ENCODE measurements around the gene ABCA7.
A peak's percentile ranks its signal among the peaks of the same experiment; 100 is the strongest.

The ABCA7 gene

GRCh38 chr19:1089126-1089771 is 49.3 kb downstream of the ABCA7 start:
- DNase-seq, result no peak

DNA sequence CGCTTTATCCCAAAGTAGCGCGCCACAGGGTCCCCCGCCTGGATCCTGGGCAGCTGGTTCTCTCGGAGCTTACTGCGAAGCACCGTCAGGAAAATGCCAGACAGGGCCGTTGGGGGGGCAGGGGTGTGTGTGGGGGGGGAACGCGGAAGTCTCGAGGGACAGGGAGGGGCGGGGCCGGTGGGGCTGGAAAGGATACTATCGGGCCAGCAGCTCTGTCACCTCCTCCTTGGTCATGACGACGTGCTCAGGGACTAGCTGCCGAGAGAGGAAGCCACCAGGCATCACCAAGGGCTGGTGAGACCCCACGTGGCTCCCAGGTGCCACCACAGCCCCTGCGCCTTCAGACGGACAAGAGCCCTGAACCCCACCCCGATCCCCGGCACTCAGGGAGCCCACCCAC is 50.0 kb downstream of the ABCA7 start:
- DNase-seq, result no peak

GRCh38 chr19:1090731-1091543 is 51.0 kb downstream of the ABCA7 start:
- DNase-seq, result no peak

DNA sequence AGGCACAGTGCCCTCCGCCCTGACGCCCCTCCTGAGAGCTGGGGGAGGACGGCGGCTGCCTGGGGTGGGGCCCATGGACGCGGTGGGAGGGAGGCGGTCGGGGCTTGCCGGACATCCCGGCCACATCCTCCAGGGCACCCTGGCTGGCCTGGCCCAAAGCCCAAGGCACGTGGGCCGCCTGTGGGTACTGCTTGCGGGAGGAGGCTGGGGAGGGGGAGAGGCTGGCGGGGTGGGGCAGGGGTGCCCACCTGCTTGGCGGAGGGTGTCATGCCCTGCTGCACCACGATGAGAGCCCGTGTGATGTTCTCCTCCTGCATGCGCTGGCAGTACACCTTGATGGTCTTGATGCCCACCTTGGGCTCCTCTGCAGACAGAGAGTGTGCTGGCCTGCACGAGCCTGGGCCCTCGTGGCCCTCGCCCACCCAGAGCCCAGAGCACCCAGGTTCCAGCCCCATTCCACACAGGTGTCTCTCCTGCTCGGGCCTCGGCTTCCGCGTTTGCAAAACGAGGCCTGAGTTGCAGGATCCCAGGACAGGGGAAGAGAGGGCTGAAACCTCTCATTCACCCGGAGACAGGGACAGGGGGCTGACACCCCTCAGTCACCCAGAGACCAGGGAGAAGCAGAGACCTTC is 51.8 kb downstream of the ABCA7 start:
- no peak for DNase-seq

DNA sequence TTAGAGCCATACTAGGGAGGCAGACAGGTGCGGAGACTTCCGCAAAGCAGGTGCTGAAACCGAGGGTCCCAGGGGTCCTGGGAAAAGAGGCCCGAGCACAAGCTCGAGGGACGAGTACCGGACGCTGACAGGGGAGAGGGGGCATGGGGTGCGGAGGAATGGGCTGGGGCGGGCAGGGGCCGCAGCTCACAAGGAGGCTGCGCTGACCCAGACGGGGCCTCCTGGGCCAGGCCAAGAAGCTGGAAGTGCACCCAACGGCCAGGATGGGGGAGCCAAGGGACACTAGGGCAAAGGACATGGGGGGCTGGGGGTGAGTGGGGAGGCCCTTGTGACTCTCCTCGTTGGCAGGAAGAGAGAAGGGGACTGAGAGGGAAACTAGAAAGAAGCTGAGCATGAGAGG is 53.4 kb downstream of the ABCA7 start:
- DNase-seq, result no peak

DNA sequence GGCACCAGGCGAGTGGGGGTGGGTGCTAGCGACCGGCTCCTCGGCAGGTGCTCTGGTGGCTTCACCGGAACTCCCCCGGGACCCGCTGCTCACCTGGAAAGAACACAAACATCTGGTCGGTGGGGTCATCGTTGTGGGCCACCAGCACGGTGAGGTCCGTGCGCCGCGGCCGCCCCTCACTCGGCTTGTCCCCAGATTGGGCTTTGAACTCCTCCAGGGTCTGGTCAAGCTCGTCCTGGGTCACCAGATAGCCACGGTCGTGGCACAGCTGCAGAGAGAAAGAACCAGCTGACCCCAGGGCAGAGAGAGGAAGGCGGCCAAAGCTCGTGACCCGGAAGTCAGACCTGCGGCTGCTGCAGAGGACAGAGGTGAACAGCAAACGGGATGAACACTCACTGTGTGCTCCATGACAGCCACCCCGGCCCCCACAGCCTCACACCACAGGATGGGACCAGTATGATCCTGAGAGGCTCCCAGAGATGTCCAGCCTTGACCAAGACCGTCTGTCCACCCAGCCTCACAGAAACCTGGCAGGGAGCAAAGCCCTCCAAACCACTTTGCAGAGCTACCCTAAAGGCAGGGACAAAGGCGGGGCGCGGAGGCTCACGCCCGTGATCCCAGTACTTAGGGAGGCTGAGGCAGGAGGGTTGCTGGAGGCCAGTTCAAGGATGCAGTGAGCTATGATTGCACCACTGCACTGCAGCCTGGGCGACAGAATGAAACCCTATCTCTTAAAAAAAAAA is 54.1 kb downstream of the ABCA7 start:
- no peak for DNase-seq

DNA sequence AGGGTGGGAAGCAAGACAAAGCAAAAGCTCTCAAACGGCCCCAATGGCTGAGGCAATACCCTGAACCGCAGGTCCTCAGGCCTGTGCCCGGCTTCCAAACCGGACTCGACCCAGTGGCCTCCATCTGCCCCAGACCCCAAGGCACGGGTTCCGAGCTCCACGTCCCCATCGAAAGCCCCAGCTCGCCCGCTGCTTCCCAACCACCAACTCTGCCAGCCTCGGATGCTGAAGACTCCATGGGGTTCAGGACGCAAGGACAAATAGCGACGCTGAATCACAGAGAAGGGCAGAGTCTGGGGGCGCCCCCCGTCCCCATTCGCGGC is 54.7 kb downstream of the ABCA7 start:
- no peak for DNase-seq

- DNase-seq, result peak; percentile 86 to 97
Observed at GRCh38 chr19:1094978-1095701, 55.2 kb downstream of the ABCA7 start, which contains the start of gene POLR2E. POLR2E (minus strand) TSS chr19:1095375; CDS start chr19:1095315, 60 bp downstream.

DNA sequence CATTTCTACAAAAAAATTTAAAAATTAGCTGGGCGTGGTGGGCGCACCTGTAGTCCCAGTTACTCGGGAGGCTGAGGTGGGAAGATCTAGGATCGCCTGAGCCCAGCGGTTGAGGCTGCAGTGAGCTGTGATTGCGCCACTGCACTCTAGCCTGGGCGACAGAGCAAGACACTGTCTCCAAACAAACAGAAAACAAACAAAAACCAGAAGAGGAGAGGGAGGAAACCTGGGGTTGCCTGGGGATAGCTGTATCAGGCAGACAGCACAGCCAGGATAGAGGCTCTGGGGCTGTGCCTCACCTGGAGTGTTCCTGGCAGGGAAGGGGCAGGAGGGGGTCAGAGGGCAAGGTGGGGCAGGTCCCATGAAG is 57.9 kb downstream of the ABCA7 start:
- no peak for DNase-seq

DNA sequence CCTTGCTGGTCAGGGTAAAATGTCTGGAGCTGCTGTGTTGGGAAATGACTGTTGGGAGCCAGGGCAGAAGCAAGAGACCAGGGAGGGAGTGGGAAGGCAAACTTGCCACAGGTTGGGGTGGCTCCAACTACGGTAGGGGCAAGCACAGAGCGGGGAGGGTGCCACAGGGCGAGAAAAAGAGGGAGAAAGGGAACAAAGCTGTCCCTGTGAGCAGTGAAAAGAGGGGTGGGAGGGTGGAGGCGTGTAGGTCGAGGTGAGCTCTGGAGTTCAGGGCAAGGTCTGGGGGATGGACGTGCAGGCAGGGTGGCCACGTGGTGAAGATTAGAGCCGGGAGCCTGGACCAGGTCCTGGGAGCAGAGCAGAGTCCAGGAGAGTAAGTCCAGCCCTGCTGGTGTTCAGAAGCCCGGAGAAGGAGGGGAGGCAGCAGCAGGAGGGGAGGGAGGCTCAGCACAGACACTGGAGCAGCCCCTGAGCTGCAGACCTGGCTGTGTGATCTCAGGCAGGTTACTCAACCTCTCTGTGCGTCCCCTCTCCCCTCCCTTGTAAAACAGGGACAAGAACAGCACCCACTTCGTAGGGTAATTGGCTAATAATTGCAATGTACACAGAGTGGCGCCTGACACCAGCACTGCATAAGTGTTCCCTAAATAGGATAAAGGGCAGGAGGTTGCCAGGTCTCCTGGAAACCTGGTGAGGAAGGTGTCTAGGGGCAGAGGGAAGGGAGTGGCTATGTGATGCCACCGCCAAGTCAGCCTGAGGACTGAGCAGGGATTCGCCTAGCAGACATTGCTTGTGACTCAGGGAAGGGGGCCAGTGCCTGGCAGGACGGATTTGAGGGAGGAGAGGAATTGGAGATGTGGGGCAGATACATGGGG is 58.5 kb downstream of the ABCA7 start:
- DNase-seq, result no peak

GRCh38 chr19:1101337-1101698 is 61.4 kb downstream of the ABCA7 start:
- DNase-seq, result no peak

DNA sequence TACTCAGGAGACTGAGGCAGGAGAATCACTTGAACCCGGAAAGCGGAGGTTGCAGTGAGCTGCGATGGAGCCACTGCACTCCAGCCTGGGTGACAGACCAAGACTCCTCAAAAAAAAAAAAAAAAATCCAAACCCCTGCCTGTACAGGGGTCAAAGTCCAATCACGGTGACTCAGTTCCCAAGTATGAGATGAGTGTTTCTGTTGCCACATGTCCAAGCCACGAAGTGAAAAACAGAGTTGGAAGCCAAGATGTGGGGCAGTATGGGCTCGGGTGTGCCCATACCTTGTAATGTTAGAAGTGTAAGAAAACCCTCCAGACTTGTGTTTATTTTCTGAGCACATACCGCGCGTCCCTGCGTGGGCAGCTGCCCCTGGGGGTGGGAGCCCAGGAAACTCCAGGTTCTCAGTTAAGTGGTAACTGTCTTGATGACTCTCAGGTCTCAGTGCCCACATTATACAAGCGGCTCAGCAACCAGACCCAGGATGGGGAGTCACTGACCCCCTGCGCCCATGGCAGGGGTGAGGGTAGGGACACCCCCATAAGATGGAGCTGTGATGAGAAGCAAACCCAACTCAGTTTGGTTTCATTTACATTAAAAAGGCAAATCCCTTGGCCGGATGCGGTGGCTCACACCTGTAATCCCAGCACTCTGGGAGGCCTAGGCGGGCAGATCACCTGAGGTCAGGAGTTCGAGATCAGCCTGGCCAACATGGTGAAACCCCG is 62.7 kb downstream of the ABCA7 start:
- no peak for DNase-seq

DNA sequence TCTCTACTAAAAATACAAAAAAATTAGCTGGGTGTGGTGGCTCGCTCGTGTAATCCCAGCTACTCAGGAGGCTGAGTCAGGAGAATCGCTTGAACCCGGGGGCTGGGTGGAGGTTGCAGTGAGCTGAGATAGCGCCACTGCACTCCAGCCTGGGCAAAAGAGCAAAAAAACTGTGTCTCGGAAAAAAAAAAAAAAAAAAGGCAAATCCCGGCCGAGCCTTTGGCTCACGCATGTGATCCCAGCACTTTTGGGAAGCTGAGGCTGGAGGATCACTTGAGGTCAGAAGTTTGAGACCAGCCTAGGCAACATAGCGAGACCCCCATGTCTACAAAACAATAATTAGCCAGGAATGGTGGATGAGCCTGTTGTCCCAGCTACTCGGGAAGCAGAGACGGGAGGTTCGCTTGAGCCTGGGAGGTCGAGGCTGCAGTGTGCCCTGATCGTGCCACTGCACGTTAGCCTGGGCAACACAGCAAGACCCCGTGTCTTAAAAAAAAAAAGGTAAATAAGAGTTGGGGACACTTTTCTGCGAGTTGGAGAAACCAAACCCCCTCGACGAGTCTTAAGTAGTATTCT is 63.3 kb downstream of the ABCA7 start:
- DNase-seq, result no peak

GRCh38 chr19:1103708-1104310 is 63.9 kb downstream of the ABCA7 start, which contains the start of gene GPX4:
GPX4 (plus strand) TSS chr19:1103994; CDS start chr19:1104044, 50 bp downstream.
- DNase-seq, result peak; percentile 99 to 100

DNA sequence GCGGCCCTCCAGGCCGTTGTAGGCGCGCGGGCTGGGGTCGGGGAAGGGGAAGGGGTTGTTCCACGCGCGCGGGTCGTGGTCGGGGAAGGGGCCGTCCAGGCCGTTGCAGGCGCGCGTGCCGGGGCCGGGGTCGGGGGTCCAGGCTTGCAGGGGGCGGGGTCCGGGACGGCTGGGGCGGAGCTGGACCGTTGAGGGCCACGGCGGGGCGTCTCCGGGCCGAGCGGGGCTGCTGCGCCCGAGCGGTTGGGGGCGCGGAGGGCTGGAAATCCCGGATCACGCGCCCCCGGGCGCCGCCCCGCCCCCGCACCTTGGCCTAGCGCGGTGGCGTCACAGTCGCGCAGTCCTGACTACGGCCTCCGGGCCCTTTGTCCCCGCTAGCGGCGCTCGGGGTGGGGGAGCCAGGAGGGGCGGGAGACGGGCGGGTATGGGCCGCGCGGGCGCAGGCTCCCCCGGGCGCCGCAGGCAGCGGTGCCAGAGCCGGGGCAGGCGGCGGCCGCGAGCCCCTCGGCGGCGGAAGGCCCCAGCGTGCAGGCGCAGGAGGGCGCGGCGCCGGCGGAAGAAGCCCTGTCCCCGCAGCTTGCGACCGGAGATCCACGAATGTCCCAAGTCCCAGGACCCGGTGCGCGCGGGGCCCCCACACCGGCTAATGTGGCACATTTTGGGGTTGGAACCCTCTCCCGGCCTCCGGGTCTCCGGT is 64.6 kb downstream of the ABCA7 start:
- no peak for DNase-seq

DNA sequence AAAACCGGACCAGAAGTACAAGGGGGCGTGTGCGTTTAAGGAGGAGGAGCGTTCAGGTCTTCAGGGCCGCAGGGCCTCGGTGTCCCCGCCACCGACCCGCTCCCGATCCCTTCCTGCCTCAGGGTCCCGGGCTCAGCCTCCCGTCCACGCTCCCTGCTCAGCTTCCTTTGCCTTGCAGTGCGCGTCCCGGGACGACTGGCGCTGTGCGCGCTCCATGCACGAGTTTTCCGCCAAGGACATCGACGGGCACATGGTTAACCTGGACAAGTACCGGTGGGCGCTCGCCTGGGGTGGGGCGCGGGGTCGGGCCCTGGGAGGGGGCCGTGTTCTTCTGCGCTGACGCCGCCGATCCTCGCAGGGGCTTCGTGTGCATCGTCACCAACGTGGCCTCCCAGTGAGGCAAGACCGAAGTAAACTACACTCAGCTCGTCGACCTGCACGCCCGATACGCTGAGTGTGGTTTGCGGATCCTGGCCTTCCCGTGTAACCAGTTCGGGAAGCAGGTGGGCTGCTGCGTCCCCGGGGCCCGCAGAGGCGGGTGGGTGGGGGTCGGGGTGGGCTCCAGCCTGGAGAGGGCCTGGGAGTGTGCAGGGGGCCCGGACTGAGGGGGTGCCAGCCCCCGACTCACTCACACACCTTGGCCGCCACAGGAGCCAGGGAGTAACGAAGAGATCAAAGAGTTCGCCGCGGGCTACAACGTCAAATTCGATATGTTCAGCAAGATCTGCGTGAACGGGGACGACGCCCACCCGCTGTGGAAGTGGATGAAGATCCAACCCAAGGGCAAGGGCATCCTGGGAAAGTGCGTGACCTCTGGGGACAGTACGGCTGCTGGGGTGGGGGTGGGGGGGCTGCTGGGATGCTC is 65.3 kb downstream of the ABCA7 start:
- DNase-seq, result no peak

DNA sequence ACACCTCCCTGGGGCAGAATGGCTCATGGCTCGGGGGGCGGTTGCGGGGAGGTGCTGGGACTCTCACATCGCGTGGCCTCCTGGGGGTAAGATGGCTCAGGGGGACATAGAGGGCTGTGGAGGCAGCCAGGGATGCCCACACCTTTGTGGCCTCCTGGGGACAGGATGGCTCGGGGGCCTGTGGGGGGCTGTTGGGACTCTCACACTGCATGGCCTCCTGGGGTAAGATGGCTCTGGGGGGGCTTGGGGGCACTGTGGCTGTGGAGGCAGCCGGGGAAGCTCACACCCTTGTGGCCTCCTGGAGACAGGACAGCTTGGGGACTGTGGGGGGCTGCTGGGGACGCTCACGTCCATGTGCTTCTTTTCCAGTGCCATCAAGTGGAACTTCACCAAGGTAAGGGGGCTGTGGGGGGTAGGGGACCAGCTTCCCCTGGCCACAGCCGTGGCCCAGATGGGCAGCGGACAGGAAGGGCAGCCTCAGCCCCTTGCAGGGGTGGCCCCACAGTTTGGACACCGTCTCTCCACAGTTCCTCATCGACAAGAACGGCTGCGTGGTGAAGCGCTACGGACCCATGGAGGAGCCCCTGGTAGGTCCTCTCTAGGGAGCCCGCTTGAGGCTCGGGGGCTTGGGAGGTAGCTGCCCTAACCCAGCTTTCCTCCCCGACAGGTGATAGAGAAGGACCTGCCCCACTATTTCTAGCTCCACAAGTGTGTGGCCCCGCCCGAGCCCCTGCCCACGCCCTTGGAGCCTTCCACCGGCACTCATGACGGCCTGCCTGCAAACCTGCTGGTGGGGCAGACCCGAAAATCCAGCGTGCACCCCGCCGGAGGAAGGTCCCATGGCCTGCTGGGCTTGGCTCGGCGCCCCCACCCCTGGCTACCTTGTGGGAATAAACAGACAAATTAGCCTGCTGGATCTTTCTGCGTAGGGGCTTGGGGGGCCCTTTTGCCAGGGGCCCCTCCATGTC is 66.2 kb downstream of the ABCA7 start:
- no peak for DNase-seq
